Thyroid gland (tissue), 4 donors: Measurements from ENCODE around the gene SLC35F6.

Experiments used
- POLR2A ChIP-seq, 2 donors: fragments of 450-650 bp; IDR thresholded peaks; one replicate each; pipeline ENCODE4 v1.6.1; 2017; ENCODE audit warnings: antibody characterized with exemption in 2 of 2, mild to moderate bottlenecking in 2 of 2, moderate library complexity in 1 of 2
- TF ChIP-seq, protein P1 (sequence below), 6 experiments: fragments of 200-600 bp in 3 of 6; fragments of 450-650 bp in 3 of 6; sonication (generic) in 3 of 6; IDR thresholded peaks; one replicate each; pipeline ENCODE4 v1.5.1; 2016 to 2019; ENCODE audit warnings: antibody characterized with exemption in 6 of 6, mild to moderate bottlenecking in 2 of 6, inconsistent platforms in 1 of 6, moderate library complexity in 1 of 6

DNA sequence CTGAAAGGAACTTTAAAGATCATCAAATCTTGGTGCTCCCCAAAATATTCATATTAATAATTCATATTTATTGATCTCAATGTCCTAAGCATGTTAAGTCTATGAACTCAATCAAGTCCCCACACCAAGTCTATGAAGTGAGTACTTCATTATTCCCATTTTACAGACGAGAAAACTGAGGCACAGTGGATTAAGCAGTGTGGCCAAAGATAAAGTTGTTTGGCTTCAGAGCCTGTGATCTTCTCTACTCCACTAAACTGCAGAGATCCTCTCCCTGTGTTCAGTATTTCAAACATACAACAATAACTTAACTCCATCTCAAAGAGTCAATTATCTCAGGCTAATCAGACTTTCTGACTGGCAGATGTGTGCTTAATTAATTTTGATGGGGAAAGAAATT, 41.8 kb upstream of the SLC35F6 start:
- TF ChIP-seq POLR2A (IDR thresholded peaks at IDR 0.05) = no peak
- TF ChIP-seq, protein P1, sequence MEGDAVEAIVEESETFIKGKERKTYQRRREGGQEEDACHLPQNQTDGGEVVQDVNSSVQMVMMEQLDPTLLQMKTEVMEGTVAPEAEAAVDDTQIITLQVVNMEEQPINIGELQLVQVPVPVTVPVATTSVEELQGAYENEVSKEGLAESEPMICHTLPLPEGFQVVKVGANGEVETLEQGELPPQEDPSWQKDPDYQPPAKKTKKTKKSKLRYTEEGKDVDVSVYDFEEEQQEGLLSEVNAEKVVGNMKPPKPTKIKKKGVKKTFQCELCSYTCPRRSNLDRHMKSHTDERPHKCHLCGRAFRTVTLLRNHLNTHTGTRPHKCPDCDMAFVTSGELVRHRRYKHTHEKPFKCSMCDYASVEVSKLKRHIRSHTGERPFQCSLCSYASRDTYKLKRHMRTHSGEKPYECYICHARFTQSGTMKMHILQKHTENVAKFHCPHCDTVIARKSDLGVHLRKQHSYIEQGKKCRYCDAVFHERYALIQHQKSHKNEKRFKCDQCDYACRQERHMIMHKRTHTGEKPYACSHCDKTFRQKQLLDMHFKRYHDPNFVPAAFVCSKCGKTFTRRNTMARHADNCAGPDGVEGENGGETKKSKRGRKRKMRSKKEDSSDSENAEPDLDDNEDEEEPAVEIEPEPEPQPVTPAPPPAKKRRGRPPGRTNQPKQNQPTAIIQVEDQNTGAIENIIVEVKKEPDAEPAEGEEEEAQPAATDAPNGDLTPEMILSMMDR (IDR thresholded peaks at IDR 0.05) = no peak
